HG03457 (cell line): ENCODE results near the gene GOSR1.
"Not testable (repeated sequence)": the region's sequence is repeated elsewhere in the genome, so short reads cannot be mapped to it uniquely, and the experiment has no call there.

ENCODE experiments used
- ATAC-seq: cut with Tn5 transposase; IDR thresholded peaks from one replicate; pipeline ENCODE4 v1.9.1; 2021; ENCODE audit warnings: moderate number of reproducible peaks; ENCODE audit not compliant: unreplicated experiment

GOSR1 gene

DNA sequence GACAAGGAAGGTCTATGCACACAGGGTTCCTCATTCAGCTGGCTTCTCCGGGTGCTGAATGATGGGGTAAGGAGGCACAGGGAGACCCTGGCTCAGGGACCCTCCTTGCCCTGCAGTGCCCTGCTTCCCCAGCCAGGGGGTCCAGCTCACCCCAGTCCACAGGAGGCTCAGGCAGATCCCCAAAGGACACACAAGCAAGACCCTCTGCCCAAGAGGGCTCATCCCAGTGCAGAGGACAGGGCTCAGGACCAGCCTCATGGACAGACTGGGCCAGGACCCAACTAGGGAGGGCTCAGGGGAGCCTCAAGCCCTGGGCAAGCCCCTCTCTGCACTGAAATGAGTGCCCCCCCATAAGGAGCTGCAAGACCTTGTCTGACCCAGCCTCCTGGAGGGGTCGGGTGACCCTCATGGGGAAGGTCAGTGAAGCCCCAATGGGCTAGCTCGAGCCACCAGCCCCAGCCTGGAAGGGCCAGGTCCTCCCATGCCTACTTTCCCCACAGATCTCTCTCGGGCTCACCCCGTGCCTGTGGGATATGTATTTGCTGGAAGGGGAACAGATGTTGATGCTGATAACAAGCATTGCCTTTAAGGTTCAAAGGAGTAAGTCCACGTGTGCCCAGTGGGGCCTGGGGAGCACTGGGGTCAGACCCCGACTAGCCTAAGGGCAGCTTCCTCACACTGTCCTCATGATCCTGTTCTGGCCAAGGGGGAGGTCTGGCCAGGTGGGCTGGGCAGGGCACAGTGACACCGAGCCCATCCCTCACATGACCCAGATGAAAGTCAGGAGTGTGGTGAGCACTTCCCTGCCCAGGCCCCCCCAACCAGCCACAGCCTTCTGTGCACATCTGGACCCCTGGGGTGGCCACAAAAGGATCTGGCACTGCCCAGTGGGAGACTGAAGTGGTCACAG, 83.2 kb downstream of the GOSR1 start:
- not testable (repeated sequence) for ATAC-seq

- not testable (repeated sequence) for ATAC-seq
Observed at GRCh38 chr17:30561766-30562165, 84.6 kb downstream of the GOSR1 start.

- not testable (repeated sequence) for ATAC-seq
Observed at GRCh38 chr17:30563131-30563904, 86.1 kb downstream of the GOSR1 start.

DNA sequence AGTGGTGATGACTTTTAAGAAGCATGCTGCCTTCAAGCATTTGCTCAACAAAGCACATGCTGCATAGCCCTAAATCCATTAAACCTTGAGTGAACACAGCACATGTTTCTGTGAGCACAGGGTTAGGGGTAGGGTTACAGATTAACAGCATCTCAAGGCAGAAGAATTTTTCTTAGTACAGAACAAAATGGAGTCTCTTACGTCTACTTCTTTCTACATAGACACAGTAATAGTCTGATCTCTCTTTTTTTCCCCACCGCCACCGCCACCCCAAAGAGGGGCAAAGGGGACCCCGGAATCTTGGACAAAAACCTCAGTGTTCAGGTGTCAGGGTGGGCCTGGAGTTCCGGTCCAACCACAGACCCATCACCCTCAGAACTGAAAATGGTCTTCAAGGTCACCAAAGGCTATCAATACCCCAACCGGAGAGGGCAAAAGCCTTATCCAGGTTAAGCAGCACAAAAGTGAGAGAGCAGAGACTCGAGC, 86.7 kb downstream of the GOSR1 start:
- ATAC-seq, result not testable (repeated sequence)

DNA sequence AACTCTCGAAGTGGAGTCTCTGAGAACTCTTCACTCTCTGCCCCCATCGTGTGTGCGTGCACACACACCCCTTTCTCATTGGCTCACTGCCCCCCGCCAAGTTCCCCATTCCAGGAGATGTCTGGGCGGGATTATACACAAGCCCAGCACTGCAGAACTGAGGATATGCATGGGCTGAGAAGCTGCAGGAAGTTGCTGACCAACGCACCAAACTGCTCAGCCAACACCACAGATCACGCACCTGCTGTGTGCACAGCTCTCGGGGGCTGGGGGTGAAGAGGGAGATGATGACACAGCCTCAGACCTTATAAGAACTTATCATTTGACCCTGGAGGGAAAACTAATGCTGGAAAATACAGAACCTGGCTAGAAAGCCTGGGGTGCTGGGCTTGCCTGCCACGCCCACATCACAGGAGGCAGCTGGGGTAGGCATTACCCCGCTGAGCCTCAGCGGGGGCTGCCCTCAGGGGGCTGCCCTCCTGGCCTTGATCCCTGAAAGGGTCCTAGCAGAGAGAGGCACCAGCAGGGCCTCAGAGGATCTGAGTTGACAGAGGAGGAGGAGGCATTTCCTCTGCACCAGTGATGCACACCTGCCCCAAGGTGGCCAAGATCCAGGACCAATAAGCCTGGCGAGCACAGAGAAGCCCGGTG, 87.3 kb downstream of the GOSR1 start:
- not testable (repeated sequence) for ATAC-seq

GRCh38 chr17:30565073-30565935, 88.1 kb downstream of the GOSR1 start:
- ATAC-seq, result no peak

DNA sequence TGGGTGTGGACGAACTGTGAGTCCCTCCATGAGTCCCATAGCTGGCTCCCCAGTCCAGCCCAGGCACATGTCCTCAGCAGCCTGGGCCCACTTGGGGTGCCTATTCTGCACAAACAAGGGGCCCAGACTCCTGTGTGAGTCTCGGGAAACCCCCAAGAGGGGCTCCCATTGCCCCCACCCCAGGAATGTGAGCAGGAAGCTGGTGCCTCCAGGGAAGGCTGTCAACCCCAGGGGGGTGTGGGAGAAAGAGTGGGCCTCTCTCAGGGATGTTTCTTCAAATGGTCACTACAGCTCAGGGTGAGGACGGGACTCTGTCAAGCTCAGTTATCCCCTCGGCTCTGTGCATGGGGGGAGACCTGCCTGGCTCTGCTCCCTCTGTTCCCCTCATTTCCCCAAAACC, 88.9 kb downstream of the GOSR1 start:
- ATAC-seq, result not testable (repeated sequence)

DNA sequence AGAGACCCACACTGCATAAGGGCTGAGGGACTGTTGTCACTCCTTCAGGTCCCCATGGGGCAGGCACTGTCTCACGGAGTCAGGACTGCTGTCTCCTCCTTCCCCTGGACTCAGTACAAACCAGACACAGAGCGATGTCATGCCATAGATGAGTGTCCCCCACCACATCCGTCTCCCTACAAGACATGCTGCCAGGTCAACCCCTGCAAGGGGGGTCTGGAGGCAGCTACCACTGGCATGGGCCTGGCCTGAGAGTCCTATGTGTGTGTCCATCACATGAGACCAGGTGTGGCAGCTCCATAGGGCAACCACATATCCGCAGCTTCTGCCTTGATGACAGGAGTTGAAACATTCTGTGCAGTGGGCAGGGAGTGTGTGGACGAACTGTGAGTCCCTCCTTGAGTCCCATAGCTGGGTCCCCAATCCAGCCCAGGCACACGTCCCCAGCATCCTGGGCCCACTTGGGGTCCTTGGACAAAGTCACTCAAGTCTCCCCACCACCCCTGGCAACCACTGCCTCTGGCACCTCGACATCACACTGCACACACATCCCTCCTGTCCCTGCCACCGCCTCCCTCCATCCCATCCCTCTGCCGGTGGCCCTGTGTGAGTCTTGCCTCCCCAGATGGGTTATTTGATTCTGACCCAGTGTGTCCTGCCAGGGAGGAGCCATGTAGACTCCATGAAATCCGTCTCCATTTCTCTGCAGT, 89.5 kb downstream of the GOSR1 start:
- ATAC-seq, result not testable (repeated sequence)

DNA sequence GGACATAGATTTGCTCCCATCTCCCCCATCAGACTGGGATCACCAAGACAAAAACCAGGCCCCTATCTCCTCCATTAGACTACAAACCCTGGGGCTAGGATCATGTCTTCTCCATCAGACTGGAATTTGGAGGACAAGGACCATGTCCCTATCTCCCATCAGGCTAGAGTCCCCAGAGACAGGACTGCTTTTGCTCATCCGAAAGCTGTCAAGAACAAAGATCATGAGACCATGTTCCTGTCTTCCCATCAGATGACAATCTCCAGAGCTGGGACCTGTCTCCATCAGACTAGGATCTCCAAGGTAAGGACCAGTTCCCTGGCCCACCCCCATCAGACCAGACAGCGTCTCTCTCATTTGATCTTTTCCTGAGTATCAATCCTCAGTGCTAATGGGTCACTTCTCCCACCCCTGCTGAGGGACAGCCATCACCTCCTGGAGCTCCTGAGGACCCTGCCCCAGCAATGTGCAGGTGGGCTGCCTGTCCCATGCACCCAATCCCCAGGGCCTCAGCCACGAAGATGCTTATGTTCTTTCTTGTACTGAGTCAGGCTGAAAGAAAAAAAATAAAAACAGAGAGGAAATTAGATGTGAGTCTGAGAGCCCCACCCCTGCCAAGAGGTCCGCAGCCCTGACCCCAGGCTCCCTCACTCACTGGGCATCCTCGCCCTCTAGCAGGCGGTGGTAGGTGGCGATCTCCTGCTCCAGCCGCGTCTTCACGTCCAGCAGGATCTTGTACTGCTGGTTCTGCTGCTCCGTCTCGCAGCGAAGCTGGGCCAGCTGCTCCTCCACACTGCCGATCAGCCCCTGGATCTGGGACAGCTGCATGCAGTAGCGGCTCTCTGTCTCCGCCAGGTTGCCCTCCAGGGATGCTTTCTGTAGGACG, 90.3 kb downstream of the GOSR1 start:
- no peak for ATAC-seq

GRCh38 chr17:30568117-30568430, 90.9 kb downstream of the GOSR1 start:
- ATAC-seq, result no peak

DNA sequence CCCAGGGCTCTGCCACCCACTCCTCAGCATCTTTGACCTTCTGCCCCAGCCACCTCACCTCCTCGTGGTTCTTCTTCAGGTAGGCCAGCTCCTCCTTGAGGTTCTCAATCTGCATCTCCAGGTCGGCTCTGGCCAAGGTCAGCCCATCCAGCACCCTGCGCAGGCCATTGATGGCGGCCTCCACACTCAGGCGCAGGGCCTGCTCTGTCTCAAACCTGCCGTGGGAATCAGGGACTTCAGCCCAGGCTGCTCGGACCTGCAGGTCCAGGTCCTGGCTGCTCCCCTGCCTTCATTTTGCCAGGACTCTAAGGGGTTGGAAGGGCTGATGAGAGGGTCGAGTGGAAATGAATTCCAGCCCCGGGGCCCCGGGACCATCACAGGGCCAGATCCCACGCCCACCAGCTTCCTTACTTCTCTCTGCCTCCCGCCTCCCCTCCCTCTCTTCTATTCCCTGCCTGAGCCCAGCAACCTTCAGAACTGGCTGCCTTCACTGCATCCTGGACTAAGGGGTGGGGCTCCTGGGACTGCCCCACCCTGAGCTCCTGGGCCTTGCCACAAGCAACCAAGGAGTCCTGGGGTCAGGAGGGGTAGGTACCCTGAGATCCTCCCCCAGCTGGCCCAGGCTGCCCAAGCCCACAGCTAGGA, 92.4 kb downstream of the GOSR1 start:
- not testable (repeated sequence) for ATAC-seq

DNA sequence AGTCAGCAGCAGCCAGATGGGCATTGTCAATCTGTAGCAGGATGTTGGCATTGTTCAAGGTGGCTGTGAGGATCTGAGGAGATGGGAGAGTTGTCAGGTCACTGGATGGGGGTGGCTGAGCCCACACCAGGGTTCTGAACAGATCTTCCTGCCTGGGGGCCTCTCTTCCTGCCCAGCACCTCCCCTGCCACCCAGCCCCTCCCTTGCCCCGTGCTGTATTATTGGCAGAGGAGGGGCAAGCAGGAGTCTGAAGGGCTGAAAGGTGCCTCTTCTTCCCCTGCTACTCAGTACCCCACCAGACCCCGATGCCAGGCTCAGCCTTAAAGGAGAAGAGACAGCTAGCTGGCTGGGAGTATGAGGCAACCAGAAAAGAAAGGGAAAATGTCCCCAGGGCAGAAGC, 93.0 kb downstream of the GOSR1 start:
- ATAC-seq, result no peak

- no peak for ATAC-seq
Observed at GRCh38 chr17:30570596-30571265, 93.5 kb downstream of the GOSR1 start.

DNA sequence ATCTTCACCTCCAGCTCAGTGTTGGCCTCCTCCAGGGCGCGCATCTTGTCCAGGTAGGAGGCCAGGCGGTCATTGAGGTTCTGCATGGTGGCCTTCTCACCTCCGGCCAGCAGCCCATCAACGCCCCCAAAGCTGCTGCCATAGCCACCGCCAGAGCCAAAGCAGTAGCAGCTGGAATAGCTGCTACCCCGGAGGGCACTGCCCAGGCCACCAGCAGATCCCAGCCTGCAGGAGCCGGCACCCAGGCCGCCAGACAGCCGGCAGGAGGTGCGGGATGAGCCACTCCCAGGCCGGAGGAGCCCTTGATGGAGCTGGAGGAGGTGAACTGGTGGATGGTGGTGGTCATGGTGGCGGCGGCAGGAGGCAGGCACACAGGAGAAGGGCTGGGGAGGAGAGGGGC, 94.2 kb downstream of the GOSR1 start:
- not testable (repeated sequence) for ATAC-seq

GRCh38 chr17:30571921-30572320, 94.7 kb downstream of the GOSR1 start:
- ATAC-seq, result no peak

DNA sequence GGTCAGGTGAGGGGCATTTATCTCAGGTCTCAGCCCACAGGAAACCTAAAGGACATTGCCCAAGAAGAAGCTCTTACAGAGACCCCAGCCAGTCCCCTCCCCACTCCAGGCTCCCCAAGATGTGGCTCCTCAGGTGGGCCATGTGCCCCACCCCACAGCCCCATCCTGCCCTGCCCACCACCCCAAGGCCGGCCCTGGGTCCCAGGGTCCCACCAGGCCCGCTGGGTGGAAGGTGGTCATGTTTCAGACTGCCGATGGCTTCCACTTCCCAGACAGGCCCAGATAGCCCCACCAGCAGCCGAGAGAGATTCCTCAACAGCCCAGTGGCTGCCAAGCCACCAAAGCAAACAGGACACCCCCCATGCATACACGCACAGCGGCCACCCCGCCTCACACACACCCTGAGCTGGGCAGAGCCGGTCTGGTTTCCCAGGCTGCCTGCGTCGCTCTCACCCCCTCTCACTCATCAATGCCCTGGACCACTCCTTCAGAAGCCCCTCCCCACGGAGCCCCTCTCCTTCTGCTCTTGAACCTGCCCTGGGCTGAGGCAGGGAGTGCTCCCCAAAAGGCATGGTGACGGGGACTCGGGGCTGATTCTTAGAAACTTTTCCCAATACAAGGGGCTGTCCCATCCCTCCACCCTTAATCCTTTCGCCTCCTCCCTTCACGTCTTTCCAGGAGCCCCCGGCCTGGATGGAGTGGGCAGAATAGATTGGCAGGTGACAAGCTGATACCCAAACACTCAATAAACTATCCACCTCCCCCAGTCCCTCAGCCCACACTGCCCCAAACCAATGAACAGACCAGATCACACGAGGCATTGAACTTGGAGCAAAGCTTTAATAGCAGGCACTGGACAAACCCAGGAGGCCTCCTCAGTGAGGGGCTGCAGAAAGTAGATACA, 95.7 kb downstream of the GOSR1 start:
- not testable (repeated sequence) for ATAC-seq
